OCI-LY1 (cell line): ENCODE measurements around the gene CXCL17.

Source experiments
- H2AFZ ChIP-seq: fragments of 200-600 bp; sonication (generic), shearing (Covaris generic); 2 replicates; pipeline ENCODE4 v1.6.0; 2014; ENCODE audit warnings: antibody characterized with exemption, mild to moderate bottlenecking, low read length
- H3F3A ChIP-seq: fragments of 200-600 bp; sonication (generic), shearing (Covaris generic); 2 replicates; pipeline ENCODE4 v1.6.0; 2014; ENCODE audit warnings: mild to moderate bottlenecking, antibody characterized with exemption, low read length, moderate library complexity; ENCODE audit not compliant: insufficient read depth
- H3K27ac ChIP-seq: fragments of 200-600 bp; sonication (generic); 2 replicates; pipeline ENCODE4 v1.5.1; 2014; ENCODE audit warnings: low read length, mixed run types, mild to moderate bottlenecking, low read depth; ENCODE audit not compliant: poor library complexity, severe bottlenecking
- H3K27me3 ChIP-seq: fragments of 200-600 bp; sonication (generic); 2 replicates; pipeline ENCODE4 v1.6.0; 2014; ENCODE audit warnings: antibody characterized with exemption, mild to moderate bottlenecking, low read length, moderate library complexity; ENCODE audit not compliant: insufficient read depth
- H3K36me3 ChIP-seq: fragments of 200-600 bp; sonication (generic); 2 replicates; pipeline ENCODE4 v1.6.1; 2014; ENCODE audit warnings: mild to moderate bottlenecking, antibody characterized with exemption, low read length, moderate library complexity, mixed read lengths; ENCODE audit not compliant: insufficient read depth
- H3K4me1 ChIP-seq: fragments of 200-600 bp; sonication (generic); 2 replicates; pipeline ENCODE4 v1.5.1; 2014; ENCODE audit warnings: mild to moderate bottlenecking, low read length, moderate library complexity; ENCODE audit not compliant: insufficient read depth, severe bottlenecking
- H3K4me2 ChIP-seq: fragments of 200-600 bp; sonication (generic), shearing (Covaris generic); 2 replicates; pipeline ENCODE4 v1.6.1; 2014; ENCODE audit warnings: low read length
- H3K4me3 ChIP-seq: fragments of 200-600 bp; sonication (generic); 2 replicates; pipeline ENCODE4 v1.5.1; 2014; ENCODE audit warnings: low read length, low read depth, mild to moderate bottlenecking, mixed read lengths; ENCODE audit not compliant: poor library complexity, severe bottlenecking
- H3K79me2 ChIP-seq: fragments of 200-600 bp; shearing (Covaris generic); 2 replicates; pipeline ENCODE4 v1.6.1; 2016; ENCODE audit warnings: mixed run types, low read length, mixed read lengths; ENCODE audit not compliant: insufficient read depth
- H3K9ac ChIP-seq: fragments of 200-600 bp; sonication (generic), shearing (Covaris generic); 2 replicates; pipeline ENCODE4 v1.6.1; 2014; ENCODE audit warnings: mild to moderate bottlenecking, low read length, mixed read lengths
- H3K9me2 ChIP-seq: fragments of 200-600 bp; sonication (generic), shearing (Covaris generic); 2 replicates; pipeline ENCODE4 v1.6.1; 2014; ENCODE audit warnings: low read depth, mild to moderate bottlenecking, low read length, mixed read lengths
- H3K9me3 ChIP-seq: fragments of 200-600 bp; shearing (Covaris generic); 2 replicates; pipeline ENCODE4 v1.6.1; 2014; ENCODE audit warnings: low read length, mixed read lengths
- H4K20me1 ChIP-seq: fragments of 200-600 bp; sonication (generic), shearing (Covaris generic); 2 replicates; pipeline ENCODE4 v1.6.0; 2016; ENCODE audit warnings: mild to moderate bottlenecking, low read length; ENCODE audit not compliant: insufficient read depth
- EZH2 ChIP-seq: fragments of 200-600 bp; sonication (generic), shearing (Covaris generic); IDR thresholded peaks from 2 replicates; pipeline ENCODE4 v1.8.0; 2017; ENCODE audit warnings: borderline replicate concordance, mixed run types, mild to moderate bottlenecking, antibody characterized with exemption, low read length, moderate library complexity, mixed read lengths
- TF ChIP-seq, protein P1 (sequence below): fragments of 200-600 bp; sonication (generic), shearing (Covaris generic); IDR thresholded peaks from 2 replicates; pipeline ENCODE4 v1.5.1; 2017; ENCODE audit warnings: mild to moderate bottlenecking, antibody characterized with exemption, low read length, moderate library complexity, mixed read lengths

The CXCL17 gene

DNA sequence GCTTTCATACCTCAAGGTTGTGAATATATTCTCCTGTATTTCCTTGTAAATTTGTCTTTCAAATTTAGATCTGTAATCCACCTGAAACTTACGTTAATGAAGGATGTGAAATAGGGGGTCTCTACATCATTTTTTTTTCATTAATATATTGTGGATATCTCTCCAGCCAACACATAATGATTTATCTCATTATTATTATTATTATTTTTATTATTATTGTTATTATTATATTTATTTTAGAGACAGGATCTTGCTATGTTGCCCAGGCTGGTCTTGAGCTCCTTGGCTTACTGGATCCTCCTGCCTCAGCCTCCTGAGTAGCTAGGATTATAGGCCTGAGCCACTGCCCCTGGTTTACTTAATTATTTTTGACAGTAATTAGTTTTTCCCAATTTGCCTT is 11.3 kb downstream of the CXCL17 start:
- H2AFZ ChIP-seq: no peak overlapping the region
- no peaks in the 10 kb centered on the region for H4K20me1 ChIP-seq
- no peaks in the 10 kb centered on the region for H3K9me3 ChIP-seq
- H3K9ac ChIP-seq: no peak overlapping the region
- no peak overlapping the region for H3K4me3 ChIP-seq
- no peaks in the 10 kb centered on the region for H3K9me2 ChIP-seq
- H3K27ac ChIP-seq: no peak overlapping the region
- no peaks in the 10 kb centered on the region for H3K4me1 ChIP-seq
- no peak overlapping the region for H3K4me2 ChIP-seq
- H3K79me2 ChIP-seq: no peaks in the 10 kb centered on the region
- TF ChIP-seq, protein P1, sequence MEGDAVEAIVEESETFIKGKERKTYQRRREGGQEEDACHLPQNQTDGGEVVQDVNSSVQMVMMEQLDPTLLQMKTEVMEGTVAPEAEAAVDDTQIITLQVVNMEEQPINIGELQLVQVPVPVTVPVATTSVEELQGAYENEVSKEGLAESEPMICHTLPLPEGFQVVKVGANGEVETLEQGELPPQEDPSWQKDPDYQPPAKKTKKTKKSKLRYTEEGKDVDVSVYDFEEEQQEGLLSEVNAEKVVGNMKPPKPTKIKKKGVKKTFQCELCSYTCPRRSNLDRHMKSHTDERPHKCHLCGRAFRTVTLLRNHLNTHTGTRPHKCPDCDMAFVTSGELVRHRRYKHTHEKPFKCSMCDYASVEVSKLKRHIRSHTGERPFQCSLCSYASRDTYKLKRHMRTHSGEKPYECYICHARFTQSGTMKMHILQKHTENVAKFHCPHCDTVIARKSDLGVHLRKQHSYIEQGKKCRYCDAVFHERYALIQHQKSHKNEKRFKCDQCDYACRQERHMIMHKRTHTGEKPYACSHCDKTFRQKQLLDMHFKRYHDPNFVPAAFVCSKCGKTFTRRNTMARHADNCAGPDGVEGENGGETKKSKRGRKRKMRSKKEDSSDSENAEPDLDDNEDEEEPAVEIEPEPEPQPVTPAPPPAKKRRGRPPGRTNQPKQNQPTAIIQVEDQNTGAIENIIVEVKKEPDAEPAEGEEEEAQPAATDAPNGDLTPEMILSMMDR: no peak
- H3K36me3 ChIP-seq: no peaks in the 10 kb centered on the region
- no peaks in the 10 kb centered on the region for H3F3A ChIP-seq
- no peaks in the 10 kb centered on the region for H3K27me3 ChIP-seq

DNA sequence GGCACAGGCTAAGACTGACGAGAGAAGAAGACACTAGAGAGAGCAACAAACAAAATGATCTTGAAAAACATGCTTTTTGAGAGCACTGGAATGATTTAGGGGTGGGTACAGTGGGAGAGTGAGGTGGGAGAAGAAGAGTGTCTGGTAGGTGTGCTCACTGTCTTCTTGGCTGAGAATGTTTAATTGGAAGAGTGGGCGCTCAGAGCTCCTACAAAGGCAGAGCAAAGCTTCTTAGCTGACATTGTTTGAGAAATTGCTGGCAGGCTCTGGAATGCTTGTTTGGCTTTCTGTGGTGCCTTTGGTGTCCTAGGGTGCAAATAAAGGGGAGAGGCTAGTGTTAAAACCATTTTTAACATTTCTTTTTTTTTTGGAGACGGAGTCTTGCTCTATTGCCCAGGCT is 14.1 kb downstream of the CXCL17 start:
- H4K20me1 ChIP-seq: no peaks in the 10 kb centered on the region
- no peak overlapping the region for H3K4me3 ChIP-seq
- peaks cover 5% of the 10 kb centered on the region for H3K4me1 ChIP-seq
- H3K36me3 ChIP-seq: no peaks in the 10 kb centered on the region
- no peak overlapping the region for H3K9ac ChIP-seq
- H3K9me2 ChIP-seq: no peaks in the 10 kb centered on the region
- no peaks in the 10 kb centered on the region for H3K9me3 ChIP-seq
- H3K79me2 ChIP-seq: no peaks in the 10 kb centered on the region
- no peaks in the 10 kb centered on the region for H3K27me3 ChIP-seq
- H3K4me2 ChIP-seq: no peak overlapping the region
- H2AFZ ChIP-seq: no peak overlapping the region
- no peak overlapping the region for H3K27ac ChIP-seq
- TF ChIP-seq, protein P1: no peak
- TF ChIP-seq EZH2: no peak
- H3F3A ChIP-seq: no peaks in the 10 kb centered on the region

DNA sequence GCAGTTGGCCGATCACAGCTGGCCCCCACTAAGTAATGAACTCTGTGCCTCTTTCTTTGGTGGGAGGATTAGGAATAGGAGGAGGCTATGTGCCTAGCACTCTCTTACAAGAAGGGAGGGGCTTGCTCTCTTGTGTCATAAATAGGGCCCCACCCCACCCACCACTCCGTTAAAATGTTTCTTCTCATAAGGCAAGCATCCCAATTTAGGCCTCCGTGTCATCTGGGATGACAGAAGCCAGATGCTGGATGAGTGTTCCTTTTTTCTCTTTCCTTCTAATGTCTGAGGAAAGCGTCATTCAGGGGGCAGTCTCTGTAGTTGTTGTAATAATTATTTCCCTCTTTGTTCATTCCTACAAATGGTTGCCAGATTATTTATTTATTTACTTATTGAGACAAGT is 15.4 kb downstream of the CXCL17 start, which contains the start of gene LIPE:
TSS of gene LIPE (minus strand) at position 76 of the 400 bp plus-strand sequence. CDS start 239 bp downstream, outside the sequence.
- TF ChIP-seq, protein P1: no peak
- no peak for TF ChIP-seq EZH2
- H3K4me1 ChIP-seq: peaks cover 10% of the 10 kb centered on the region
- no peak within 1 kb of the TSS for H3K9ac ChIP-seq
- H3K79me2 ChIP-seq: no peaks in the 10 kb centered on the region
- no peaks in the 10 kb centered on the region for H3K36me3 ChIP-seq
- no peak within 1 kb of the TSS for H3K4me2 ChIP-seq
- no peak within 1 kb of the TSS for H3K27ac ChIP-seq
- no peaks in the 10 kb centered on the region for H3K9me3 ChIP-seq
- H3K27me3 ChIP-seq: no peaks in the 10 kb centered on the region
- H4K20me1 ChIP-seq: no peaks in the 10 kb centered on the region
- no peaks in the 10 kb centered on the region for H3F3A ChIP-seq
- H3K9me2 ChIP-seq: no peaks in the 10 kb centered on the region
- H2AFZ ChIP-seq: no peak within 1 kb of the TSS
- no peak within 1 kb of the TSS for H3K4me3 ChIP-seq
